MM.1S (cell line): ENCODE data around the gene COG8.

Source experiments
- DNase-seq: peaks from one replicate; pipeline ENCODE4 v3.0.0-alpha.2; 2015
- H2AFZ ChIP-seq: fragments of 300-600 bp; sonication (generic); 2 replicates; pipeline ENCODE4 v1.6.0; 2016; ENCODE audit warnings: antibody characterized with exemption, low read length
- H3F3A ChIP-seq: fragments of 300-600 bp; sonication (generic); 2 replicates; pipeline ENCODE4 v1.6.1; 2016; ENCODE audit warnings: mild to moderate bottlenecking, antibody characterized with exemption, low read length, moderate library complexity, mixed read lengths; ENCODE audit not compliant: insufficient read depth
- H3K27ac ChIP-seq: fragments of 300-600 bp; sonication (generic); 2 replicates; pipeline ENCODE4 v1.5.1; 2016; ENCODE audit warnings: mild to moderate bottlenecking, low read length
- H3K27me3 ChIP-seq: fragments of 300-600 bp; sonication (generic); replicated peaks from 2 replicates; pipeline ENCODE4 v1.6.0; 2016; ENCODE audit warnings: low read length; ENCODE audit not compliant: insufficient read depth
- H3K36me3 ChIP-seq: fragments of 300-600 bp; sonication (generic); replicated peaks from 2 replicates; pipeline ENCODE4 v1.6.1; 2016; ENCODE audit warnings: mild to moderate bottlenecking, low read length, mixed read lengths; ENCODE audit not compliant: insufficient read depth
- H3K4me1 ChIP-seq: fragments of 300-600 bp; sonication (generic); 2 replicates; pipeline ENCODE4 v1.6.1; 2016; ENCODE audit warnings: low read length, mixed read lengths
- H3K4me2 ChIP-seq: fragments of 300-600 bp; sonication (generic); 2 replicates; pipeline ENCODE4 v1.6.0; 2016; ENCODE audit warnings: low read depth, low read length
- H3K4me3 ChIP-seq: fragments of 300-600 bp; sonication (generic); 2 replicates; pipeline ENCODE4 v1.5.1; 2016; ENCODE audit warnings: low read length, mixed read lengths
- H3K79me2 ChIP-seq: fragments of 300-600 bp; sonication (generic); 2 replicates; pipeline ENCODE4 v1.6.1; 2016; ENCODE audit warnings: mixed run types, low read length, mixed read lengths
- H3K9ac ChIP-seq: fragments of 300-600 bp; sonication (generic); 2 replicates; pipeline ENCODE4 v1.6.1; 2016; ENCODE audit warnings: low read length, mixed read lengths
- H3K9me2 ChIP-seq: fragments of 300-600 bp; sonication (generic); replicated peaks from 2 replicates; pipeline ENCODE4 v1.6.1; 2016; ENCODE audit warnings: mild to moderate bottlenecking, low read length, mixed read lengths; ENCODE audit not compliant: insufficient read depth
- H3K9me3 ChIP-seq: fragments of 300-600 bp; sonication (generic); replicated peaks from 2 replicates; pipeline ENCODE4 v1.6.1; 2016; ENCODE audit warnings: mild to moderate bottlenecking, low read length, mixed read lengths; ENCODE audit not compliant: insufficient read depth
- H4K20me1 ChIP-seq: fragments of 300-600 bp; sonication (generic); 2 replicates; pipeline ENCODE4 v1.6.1; 2016; ENCODE audit warnings: mild to moderate bottlenecking, low read length, moderate library complexity, mixed read lengths; ENCODE audit not compliant: insufficient read depth
- CTCF ChIP-seq: fragments of 300-600 bp; sonication (generic); IDR thresholded peaks from 2 replicates; pipeline ENCODE4 v1.5.1; 2016; ENCODE audit warnings: antibody characterized with exemption, low read length, mixed read lengths
- EZH2 ChIP-seq: fragments of 300-600 bp; sonication (generic); optimal IDR thresholded peaks from 2 replicates; pipeline ENCODE3; 2017; ENCODE audit warnings: low read depth, mild to moderate bottlenecking, antibody characterized with exemption, low read length, mixed read lengths
- EZH2phosphoT487 ChIP-seq: fragments of 300-600 bp; sonication (generic); IDR thresholded peaks from 2 replicates; pipeline ENCODE4 v1.6.1; 2018; ENCODE audit warnings: antibody characterized with exemption, low read length

The COG8 gene

DNA sequence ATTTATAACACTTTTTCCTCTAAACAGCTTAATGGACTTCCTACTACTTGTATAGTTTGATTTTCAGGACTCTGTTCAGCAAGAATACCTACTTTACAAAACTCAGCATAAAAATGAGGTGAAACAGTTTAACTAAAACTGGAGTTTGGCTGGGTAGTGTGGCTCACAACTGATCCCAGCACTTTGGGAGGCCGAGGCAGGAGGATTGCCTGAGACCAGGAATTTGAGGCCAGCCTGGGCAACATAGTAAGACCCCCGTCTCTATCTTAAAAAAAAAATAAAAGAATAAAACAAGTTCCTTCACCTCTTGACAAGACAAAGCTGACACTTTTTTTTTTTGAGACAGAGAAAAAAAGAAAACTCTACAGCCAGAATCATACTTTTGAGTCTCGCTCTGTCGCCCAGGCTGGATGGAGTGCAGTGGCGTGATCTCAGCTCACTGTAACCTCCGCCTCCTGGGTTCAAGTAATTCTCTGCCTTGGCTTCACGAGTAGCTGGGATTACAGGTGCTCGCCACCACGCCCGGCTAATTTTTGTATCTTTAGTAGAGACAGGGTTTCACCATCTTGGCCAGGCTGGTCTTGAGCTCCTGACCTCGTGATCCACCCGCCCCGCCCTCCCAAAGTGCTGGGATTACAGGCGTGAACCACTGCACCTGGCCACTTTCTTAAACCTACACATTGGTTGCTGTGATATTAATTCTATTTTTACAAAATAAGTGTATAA lies 11.6 kb downstream of the COG8 start:
- Histone ChIP-seq H3K27ac (no peak overlapping the region), H3K4me3 (no peak overlapping the region), H3K9me3 (no peaks in the 10 kb centered on the region), H3K9me2 (no peaks in the 10 kb centered on the region), H3K27me3 (no peaks in the 10 kb centered on the region), H3K4me2 (peak overlapping the region; percentile 100; the same call in 1 of the 2 replicates), H3K79me2 (peaks cover 72% of the 10 kb centered on the region), H3K9ac (no peak overlapping the region), H3F3A (peaks cover 9% of the 10 kb centered on the region), H3K4me1 (peaks cover 19% of the 10 kb centered on the region), H2AFZ (no peak overlapping the region), H4K20me1 (no peaks in the 10 kb centered on the region; the same call in 1 of the 2 replicates), H3K36me3 (peaks cover 14% of the 10 kb centered on the region)
- TF ChIP-seq EZH2 (no peak), EZH2phosphoT487 (no peak), CTCF (no peak)
- DNase-seq: no peak

GRCh38 chr16:69326172-69326873 lies 13.0 kb downstream of the COG8 start:
- peaks cover 19% of the 10 kb centered on the region for H3K4me1 ChIP-seq
- H3K9me3 ChIP-seq: no peaks in the 10 kb centered on the region
- H2AFZ ChIP-seq: no peak overlapping the region
- no peaks in the 10 kb centered on the region for H3K9me2 ChIP-seq
- no peak overlapping the region for H3K27ac ChIP-seq
- no peak overlapping the region for H3K4me3 ChIP-seq
- peaks cover 82% of the 10 kb centered on the region for H3K79me2 ChIP-seq
- peaks cover 10% of the 10 kb centered on the region for H3K36me3 ChIP-seq
- no peak for TF ChIP-seq CTCF
- no peak for TF ChIP-seq EZH2
- peaks cover 9% of the 10 kb centered on the region for H3F3A ChIP-seq
- no peaks in the 10 kb centered on the region for H3K27me3 ChIP-seq
- no peak overlapping the region; the same call in 1 of the 2 replicates for H3K4me2 ChIP-seq
- no peaks in the 10 kb centered on the region; the same call in 1 of the 2 replicates for H4K20me1 ChIP-seq
- H3K9ac ChIP-seq: no peak overlapping the region
- DNase-seq: no peak

- Histone ChIP-seq H3K9me3 (no peaks in the 10 kb centered on the region), H3K4me2 (no peak overlapping the region), H3K9ac (no peak overlapping the region), H3K9me2 (no peaks in the 10 kb centered on the region), H2AFZ (no peak overlapping the region), H3K36me3 (peaks cover 13% of the 10 kb centered on the region), H3K27me3 (no peaks in the 10 kb centered on the region), H3F3A (peaks cover 9% of the 10 kb centered on the region), H4K20me1 (no peaks in the 10 kb centered on the region; the same call in 1 of the 2 replicates), H3K4me3 (no peak overlapping the region), H3K4me1 (peaks cover 19% of the 10 kb centered on the region), H3K27ac (no peak overlapping the region), H3K79me2 (peaks cover 86% of the 10 kb centered on the region)
- TF ChIP-seq EZH2 (no peak), EZH2phosphoT487 (no peak), CTCF (no peak)
- DNase-seq: no peak
These were observed 13.6 kb downstream of the COG8 start for GRCh38 chr16:69325784-69326171.
